Osteocyte (in vitro differentiated cells): ENCODE data around the gene THSD4. TPM values are rescaled to one million over a fixed set of nuclear protein-coding genes. Genes with fewer than 3 reads are reported as not detected.
A peak's percentile ranks its signal among the peaks of the same experiment; 100 is the strongest.
"Not testable (repeated sequence)": the region's sequence is repeated elsewhere in the genome, so short reads cannot be mapped to it uniquely, and the experiment has no call there.

Experiments
- DNase-seq: peaks from one replicate; pipeline ENCODE4 v3.0.0; 2021; ENCODE audit warnings: mixed read lengths; ENCODE audit not compliant: unreplicated experiment; ENCODE audit errors: extremely low spot score
- H3K27ac Mint-ChIP-seq: one replicate; pipeline ENCODE4 v1.8.0; 2021; ENCODE audit warnings: mild to moderate bottlenecking, mixed read lengths; ENCODE audit not compliant: unreplicated experiment
- H3K27me3 Mint-ChIP-seq: one replicate; pipeline ENCODE4 v1.8.0; 2021; ENCODE audit warnings: mixed read lengths; ENCODE audit not compliant: unreplicated experiment
- H3K36me3 Mint-ChIP-seq: one replicate; pipeline ENCODE4 v1.8.0; 2021; ENCODE audit warnings: mixed read lengths; ENCODE audit not compliant: unreplicated experiment
- H3K4me1 Mint-ChIP-seq: one replicate; pipeline ENCODE4 v1.8.0; 2021; ENCODE audit warnings: mixed read lengths; ENCODE audit not compliant: unreplicated experiment
- H3K4me3 Mint-ChIP-seq: one replicate; pipeline ENCODE4 v1.8.0; 2021; ENCODE audit warnings: mild to moderate bottlenecking, moderate library complexity, mixed read lengths; ENCODE audit not compliant: unreplicated experiment
- H3K9me3 Mint-ChIP-seq: one replicate; pipeline ENCODE4 v1.8.0; 2021; ENCODE audit warnings: mixed read lengths; ENCODE audit not compliant: unreplicated experiment
- total RNA-seq: library from RNA; stranded (reverse); gene quantifications from 2 replicates; pipeline ENCODE4 v1.2.1, GENCODE V29; 2021
- TF ChIP-seq, protein P1 (sequence below): fragments of 200-600 bp; sonication (generic); IDR thresholded peaks from 2 replicates; pipeline ENCODE4 v1.5.0; 2021; ENCODE audit warnings: antibody characterized with exemption, mild to moderate bottlenecking, moderate library complexity

Gene THSD4
- total RNA-seq, 1 donor from 2014 or later: 5.7 TPM

GRCh38 chr15:71392861-71393283 lies 277.6 kb downstream of the THSD4 start:
- no peak overlapping the region for H3K4me3 Mint-ChIP-seq
- peaks cover 6% of the 10 kb centered on the region for H3K9me3 Mint-ChIP-seq
- H3K27ac Mint-ChIP-seq: no peak overlapping the region
- TF ChIP-seq, protein P1, sequence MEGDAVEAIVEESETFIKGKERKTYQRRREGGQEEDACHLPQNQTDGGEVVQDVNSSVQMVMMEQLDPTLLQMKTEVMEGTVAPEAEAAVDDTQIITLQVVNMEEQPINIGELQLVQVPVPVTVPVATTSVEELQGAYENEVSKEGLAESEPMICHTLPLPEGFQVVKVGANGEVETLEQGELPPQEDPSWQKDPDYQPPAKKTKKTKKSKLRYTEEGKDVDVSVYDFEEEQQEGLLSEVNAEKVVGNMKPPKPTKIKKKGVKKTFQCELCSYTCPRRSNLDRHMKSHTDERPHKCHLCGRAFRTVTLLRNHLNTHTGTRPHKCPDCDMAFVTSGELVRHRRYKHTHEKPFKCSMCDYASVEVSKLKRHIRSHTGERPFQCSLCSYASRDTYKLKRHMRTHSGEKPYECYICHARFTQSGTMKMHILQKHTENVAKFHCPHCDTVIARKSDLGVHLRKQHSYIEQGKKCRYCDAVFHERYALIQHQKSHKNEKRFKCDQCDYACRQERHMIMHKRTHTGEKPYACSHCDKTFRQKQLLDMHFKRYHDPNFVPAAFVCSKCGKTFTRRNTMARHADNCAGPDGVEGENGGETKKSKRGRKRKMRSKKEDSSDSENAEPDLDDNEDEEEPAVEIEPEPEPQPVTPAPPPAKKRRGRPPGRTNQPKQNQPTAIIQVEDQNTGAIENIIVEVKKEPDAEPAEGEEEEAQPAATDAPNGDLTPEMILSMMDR: no peak
- DNase-seq: no peak
- H3K27me3 Mint-ChIP-seq: peaks cover 8% of the 10 kb centered on the region
- no peaks in the 10 kb centered on the region for H3K4me1 Mint-ChIP-seq
- no peaks in the 10 kb centered on the region for H3K36me3 Mint-ChIP-seq

DNA sequence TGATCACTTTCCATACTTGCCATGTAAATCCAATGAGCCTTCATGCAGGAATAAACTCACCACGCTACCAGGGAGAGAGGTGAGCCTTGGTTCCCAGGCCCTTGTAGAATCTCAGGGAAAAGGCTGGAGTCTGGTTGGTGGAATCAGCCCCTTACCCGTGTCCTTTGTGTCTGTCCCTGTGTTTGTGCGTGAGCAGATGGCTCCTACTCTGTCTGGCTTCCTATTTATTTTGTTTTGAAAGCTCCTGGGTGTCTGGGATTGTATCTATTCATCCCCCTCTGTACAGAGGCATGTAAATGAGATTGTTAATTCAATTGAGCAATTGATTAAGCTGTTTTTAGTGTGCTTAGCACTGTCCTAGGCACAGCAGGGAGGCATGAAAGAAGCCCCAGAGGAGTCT lies 278.1 kb downstream of the THSD4 start:
- Mint-ChIP-seq H3K27ac (no peak overlapping the region), H3K27me3 (peaks cover 5% of the 10 kb centered on the region), H3K9me3 (peaks cover 6% of the 10 kb centered on the region), H3K4me1 (no peaks in the 10 kb centered on the region), H3K36me3 (no peaks in the 10 kb centered on the region), H3K4me3 (no peak overlapping the region)
- TF ChIP-seq, protein P1: no peak
- no peak for DNase-seq

DNA sequence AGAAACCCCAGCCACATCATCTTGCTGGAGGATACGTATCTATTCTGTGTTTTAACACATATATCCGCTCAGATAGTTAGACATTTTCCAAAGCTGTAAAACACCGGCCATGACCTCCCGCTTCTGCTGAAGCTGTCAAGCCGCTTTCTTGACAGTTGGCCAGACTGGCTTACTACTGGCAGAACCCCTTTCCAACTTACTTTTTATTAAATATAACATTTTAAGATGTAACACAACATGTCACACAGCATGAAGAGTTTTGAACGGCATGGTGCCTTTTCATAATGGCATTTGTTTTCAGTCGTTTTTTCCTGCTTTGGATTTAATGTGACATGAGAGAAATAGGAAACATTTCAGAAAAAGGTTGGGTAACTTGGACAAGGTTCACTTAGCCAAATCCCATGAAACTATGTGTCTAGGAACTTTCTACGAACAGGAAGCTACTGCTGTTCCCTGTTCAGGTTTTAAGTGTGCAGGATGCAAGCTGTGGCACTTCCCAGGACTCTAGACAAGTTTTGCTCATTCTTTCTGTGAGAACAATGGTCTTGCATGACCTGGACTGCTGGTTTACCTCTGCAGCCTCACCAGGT lies 281.4 kb downstream of the THSD4 start:
- Mint-ChIP-seq H3K27ac (no peak overlapping the region), H3K4me1 (no peaks in the 10 kb centered on the region), H3K27me3 (peaks cover 3% of the 10 kb centered on the region), H3K36me3 (no peaks in the 10 kb centered on the region), H3K4me3 (no peak overlapping the region), H3K9me3 (no peaks in the 10 kb centered on the region)
- DNase-seq: no peak
- TF ChIP-seq, protein P1: no peak

GRCh38 chr15:71397377-71397776 lies 282.1 kb downstream of the THSD4 start:
- TF ChIP-seq, protein P1: no peak
- DNase-seq: no peak
- Mint-ChIP-seq H3K27ac (no peak overlapping the region), H3K9me3 (no peaks in the 10 kb centered on the region), H3K27me3 (peaks cover 3% of the 10 kb centered on the region), H3K4me1 (no peaks in the 10 kb centered on the region), H3K36me3 (no peaks in the 10 kb centered on the region), H3K4me3 (no peak overlapping the region)

GRCh38 chr15:71400294-71400693 lies 285.0 kb downstream of the THSD4 start:
- Mint-ChIP-seq H3K36me3 (no peaks in the 10 kb centered on the region), H3K27ac (peak overlapping the region; percentile 7), H3K4me1 (no peaks in the 10 kb centered on the region), H3K27me3 (peaks cover 3% of the 10 kb centered on the region), H3K9me3 (no peaks in the 10 kb centered on the region), H3K4me3 (no peak overlapping the region)
- TF ChIP-seq, protein P1: no peak
- DNase-seq: no peak

GRCh38 chr15:71401728-71402127 lies 286.5 kb downstream of the THSD4 start:
- H3K4me3 Mint-ChIP-seq, H3K27me3 Mint-ChIP-seq, DNase-seq, H3K27ac Mint-ChIP-seq, H3K36me3 Mint-ChIP-seq, H3K4me1 Mint-ChIP-seq, H3K9me3 Mint-ChIP-seq: not testable (repeated sequence)
